ENCODE measurements around the gene RACGAP1.
A peak's percentile ranks its signal among the peaks of the same experiment; 100 is the strongest.
"Not testable (repeated sequence)": the region's sequence is repeated elsewhere in the genome, so short reads cannot be mapped to it uniquely, and the experiment has no call there.

Gene RACGAP1

GRCh38 chr12:50055831-50056638 is 30.7 kb upstream of the RACGAP1 start:
- peak; percentile 23 for DNase-seq

GRCh38 chr12:50053583-50053982 is 28.3 kb upstream of the RACGAP1 start:
- no peak for DNase-seq

GRCh38 chr12:50052964-50053363 is 27.7 kb upstream of the RACGAP1 start:
- no peak for DNase-seq

DNA sequence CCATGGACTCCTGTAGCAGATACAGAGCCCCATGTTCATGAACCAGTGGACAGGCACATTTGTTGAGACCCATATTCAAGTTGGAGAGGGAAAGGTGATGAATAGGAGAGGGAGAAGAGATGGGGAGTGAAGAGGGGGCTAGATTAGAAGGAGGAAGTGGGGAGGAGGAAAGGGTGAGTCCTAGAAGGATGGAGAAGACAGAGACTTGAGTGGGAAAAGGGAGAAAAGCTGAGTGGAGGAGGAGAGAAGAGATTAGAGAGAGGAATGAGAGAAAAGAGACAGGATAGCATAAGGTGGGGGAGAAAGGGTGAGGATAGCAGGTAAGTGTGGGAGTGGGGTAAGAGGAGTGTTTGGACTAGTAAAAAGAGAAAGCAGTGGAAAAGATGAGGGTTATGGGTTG is 27.2 kb upstream of the RACGAP1 start:
- DNase-seq = no peak

DNA sequence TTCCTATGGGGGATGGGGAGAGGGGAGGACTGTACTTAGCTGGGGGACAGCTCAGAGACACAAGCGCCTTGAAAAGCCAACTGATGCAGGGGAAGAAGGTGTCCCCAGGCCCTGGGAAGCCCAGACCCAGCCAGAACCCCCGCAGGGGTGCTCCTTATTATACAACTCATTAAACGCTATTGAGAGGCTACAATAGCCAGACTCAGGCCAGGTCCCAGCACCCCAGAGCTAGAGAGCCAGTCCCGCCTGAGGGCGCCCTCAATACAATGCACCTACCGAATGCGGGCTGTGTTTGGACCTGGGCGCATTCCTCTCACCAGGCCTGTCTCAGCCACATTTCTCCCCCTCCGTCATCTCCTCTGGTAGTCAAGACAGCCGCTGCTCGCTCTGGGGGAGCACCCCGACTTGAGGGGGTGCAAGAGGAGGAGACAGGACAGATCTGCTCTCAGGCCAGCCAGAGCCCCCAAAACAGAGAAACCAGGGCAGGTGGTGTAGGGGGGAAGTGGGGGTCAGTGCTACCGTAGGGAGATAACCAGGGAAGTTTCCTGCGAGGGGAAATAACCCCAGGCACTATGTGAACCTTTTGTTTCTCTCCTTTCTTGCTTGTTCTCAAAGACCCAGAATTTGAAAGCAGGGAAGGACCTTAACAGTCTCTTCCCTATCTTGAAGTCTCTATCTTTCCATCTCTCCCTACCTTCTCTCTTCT is 26.0 kb upstream of the RACGAP1 start:
- DNase-seq = no peak

- DNase-seq = peak; percentile 3
Observed at GRCh38 chr12:50050410-50051098, 25.3 kb upstream of the RACGAP1 start.

DNA sequence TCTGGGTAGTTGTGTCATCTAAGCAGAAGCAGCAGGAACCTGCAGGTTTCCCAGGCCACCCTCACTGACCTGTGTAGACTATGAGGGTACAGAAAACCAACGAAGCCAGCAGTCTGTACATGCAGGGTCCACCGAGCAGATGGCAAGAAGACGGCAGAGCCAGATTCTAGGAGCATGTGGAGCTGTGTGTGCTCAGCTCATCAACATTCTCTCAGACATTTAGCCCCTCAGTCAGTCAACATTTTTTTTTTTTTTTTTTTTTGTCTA is 24.8 kb upstream of the RACGAP1 start:
- no peak for DNase-seq

DNA sequence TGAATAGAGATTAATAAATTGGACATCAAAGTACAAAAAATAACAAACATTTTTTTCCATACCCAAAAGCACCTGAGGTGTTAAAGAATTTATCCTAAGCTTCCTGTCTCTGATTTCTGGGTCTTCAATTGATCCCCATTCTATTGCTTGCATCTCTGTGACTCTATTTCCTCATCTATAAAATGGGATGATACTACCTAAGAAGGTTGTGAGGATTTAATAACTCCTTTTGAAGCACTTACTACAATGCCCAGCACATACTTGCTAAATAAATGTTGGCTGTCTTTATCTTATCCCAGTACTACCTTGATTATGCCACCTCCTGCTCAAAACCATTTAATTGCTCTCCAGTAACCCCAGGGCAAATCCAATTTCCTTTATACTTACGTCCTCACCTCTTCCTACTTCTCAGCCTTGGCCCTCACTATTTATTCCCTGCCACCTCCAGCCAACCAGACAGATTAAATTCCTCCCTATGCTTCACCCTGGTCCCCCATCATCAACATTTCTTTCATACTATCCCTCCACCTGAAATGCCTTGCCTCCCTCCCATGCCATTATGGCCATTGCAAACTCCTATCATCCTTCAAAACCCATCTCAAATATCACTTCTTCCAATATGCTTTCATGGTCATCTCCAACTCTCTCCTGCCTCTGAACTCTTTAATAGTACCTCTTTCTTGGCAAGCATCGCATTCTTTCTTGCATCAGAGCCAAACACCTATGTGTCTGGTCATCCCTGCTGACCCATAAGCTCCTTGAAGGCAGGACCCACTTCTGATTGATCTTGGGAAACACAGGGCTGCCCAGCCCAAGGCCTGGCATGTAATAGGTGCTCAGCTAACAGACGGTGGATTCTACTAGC is 24.2 kb upstream of the RACGAP1 start:
- DNase-seq = no peak

DNA sequence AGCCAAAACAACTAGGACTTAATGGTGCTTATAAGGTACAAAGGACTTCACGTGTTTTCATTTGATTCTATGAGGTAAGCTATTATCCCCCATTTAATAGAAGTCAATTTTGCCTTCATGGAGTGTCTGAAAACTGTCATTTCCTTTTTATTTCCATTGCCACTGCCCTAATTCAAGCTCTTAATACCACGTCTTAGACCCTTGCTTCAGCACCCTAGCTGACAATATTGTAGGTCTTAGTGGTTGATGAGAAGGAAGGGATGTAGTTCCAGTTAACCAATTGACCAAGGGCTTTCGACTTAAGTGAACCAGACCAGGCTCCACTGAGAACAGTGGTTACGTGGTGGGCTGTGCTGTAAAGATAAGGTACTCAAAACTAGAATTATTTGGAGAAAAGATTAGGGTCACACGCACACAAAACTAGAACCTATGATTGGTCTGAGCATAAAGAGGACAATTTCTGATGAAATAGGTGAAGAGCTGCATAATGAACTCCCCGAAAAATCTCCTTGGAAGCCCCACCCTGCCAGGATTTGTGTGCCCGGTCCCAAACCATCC is 22.5 kb upstream of the RACGAP1 start:
- DNase-seq = no peak

- no peak for DNase-seq
Observed at GRCh38 chr12:50043854-50044253, 18.6 kb upstream of the RACGAP1 start.

DNA sequence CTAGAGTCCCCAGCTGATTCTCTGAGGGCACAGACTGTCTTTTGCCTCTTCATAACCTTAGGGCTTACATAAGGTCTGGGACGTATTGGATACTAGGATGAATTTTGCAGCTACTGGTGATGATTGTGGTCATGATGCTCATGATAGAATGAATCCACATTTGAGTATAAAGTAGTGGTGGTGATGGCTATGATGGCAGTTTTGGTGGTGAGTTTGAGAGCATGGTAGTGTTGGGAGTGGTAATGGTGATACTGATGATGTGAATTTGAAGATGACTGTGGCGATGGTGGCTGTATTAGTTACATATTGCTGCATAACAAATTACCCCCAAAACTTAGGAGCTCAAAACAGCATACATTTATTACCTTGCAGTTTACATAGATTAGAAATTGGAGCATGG is 18.0 kb upstream of the RACGAP1 start:
- DNase-seq = no peak

DNA sequence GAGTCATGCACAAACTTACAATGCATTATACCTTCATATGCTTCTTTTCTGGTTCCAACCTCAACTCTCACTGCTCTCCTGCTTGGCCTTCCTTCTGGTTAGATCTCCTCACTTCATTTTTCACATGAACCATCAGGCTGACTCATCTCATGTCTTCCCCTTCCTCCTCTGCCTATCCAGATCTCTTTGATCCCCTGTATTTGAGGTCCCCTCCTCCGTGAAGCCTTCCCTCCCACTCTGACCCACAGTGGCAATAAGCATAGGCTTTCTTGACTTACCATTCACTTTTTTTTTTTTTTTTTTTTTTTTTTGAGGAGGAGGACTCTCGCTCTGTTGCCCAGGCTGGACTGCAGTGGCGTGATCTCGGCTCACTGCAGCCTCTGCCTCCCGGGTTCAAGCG is 17.4 kb upstream of the RACGAP1 start:
- DNase-seq = no peak

- DNase-seq = no peak
Observed at GRCh38 chr12:50041962-50042361, 16.7 kb upstream of the RACGAP1 start.

GRCh38 chr12:50041062-50041860 is 16.0 kb upstream of the RACGAP1 start:
- DNase-seq = no peak

DNA sequence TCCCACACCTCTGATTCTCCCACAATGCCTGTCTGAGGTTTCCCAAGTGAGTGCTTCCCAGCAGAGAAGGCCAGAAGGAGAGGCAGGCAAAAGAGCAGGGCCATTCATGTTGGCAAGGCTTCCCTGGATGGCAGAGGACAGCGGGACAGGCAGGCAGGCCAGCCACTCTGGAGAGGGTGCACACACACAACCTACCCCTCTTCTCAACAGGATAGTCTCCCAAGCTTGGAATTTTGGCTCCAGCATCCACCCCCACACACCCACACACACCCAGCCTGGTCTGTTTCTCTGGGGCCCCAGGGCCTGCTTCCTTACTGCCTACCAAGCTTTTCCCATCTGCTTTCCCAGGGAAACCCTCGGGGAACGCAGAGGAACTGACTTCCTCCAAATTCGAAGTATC is 15.4 kb upstream of the RACGAP1 start:
- no peak for DNase-seq

GRCh38 chr12:50039151-50039835 is 14.0 kb upstream of the RACGAP1 start:
- peak; percentile 27 for DNase-seq

- DNase-seq = no peak
Observed at GRCh38 chr12:50038336-50038735, 13.0 kb upstream of the RACGAP1 start.

- DNase-seq = no peak
Observed at GRCh38 chr12:50032854-50033581, 7.7 kb upstream of the RACGAP1 start.

GRCh38 chr12:50032515-50032853 is 7.2 kb upstream of the RACGAP1 start:
- no peak for DNase-seq

GRCh38 chr12:50030449-50030848 is 5.2 kb upstream of the RACGAP1 start:
- DNase-seq = not testable (repeated sequence)

DNA sequence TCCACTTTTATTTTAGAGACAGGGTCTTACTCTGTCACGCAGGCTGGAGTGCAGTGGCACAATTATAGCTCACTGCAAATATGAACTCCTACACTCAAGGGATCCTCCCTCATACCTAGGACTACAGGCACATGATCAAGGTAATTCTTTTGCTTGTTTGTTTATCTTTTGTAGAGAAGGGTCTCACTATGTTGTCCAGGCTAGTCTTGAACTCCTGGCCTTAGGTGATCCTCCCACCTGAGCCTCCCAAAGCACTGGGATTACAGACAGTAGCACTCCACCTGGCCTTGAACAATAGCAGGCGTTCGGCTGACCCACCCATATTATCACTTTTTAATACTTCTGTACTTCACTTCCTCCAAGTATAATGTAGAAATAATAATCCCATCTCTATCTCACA is 1.4 kb upstream of the RACGAP1 start:
- no peak for DNase-seq
